Thyroid gland (tissue), 4 donors: Measurements from ENCODE around the gene B4GALNT4. TPM values are rescaled to one million over a fixed set of nuclear protein-coding genes. Genes with fewer than 3 reads are reported as not detected.

Source experiments
- DNase-seq, 2 donors: peaks; one replicate each; pipeline ENCODE4 v3.0.0-alpha.2; 2019
- H3K27ac ChIP-seq, 3 donors: fragments of 200-600 bp; sonication (generic); 1 replicate in 2 of 3; 2 replicates in 1 of 3; pipeline ENCODE4 v1.5.1; 2016 to 2019; ENCODE audit warnings: mild to moderate bottlenecking in 1 of 3, moderate library complexity in 1 of 3
- H3K27me3 ChIP-seq: fragments of 200-600 bp; sonication (generic); one replicate; pipeline ENCODE4 v1.5.1; 2019
- H3K36me3 ChIP-seq, 2 donors: fragments of 200-600 bp; sonication (generic); one replicate each; pipeline ENCODE4 v1.5.1; 2016 to 2019
- H3K4me1 ChIP-seq, 2 donors: fragments of 200-600 bp; sonication (generic); one replicate each; pipeline ENCODE4 v1.5.1; 2017 to 2019
- H3K4me3 ChIP-seq, 3 donors: fragments of 200-600 bp; sonication (generic); replicated peaks in 1 of 3; 1 replicate in 2 of 3; 2 replicates in 1 of 3; pipeline ENCODE4 v1.5.1; 2016; ENCODE audit warnings: mild to moderate bottlenecking in 1 of 3
- H3K9me3 ChIP-seq: fragments of 200-600 bp; sonication (generic); one replicate; pipeline ENCODE4 v1.5.1; 2017
- CTCF ChIP-seq, 6 experiments: fragments of 200-600 bp in 3 of 6; fragments of 450-650 bp in 3 of 6; sonication (generic) in 3 of 6; IDR thresholded peaks; one replicate each; pipeline ENCODE4 v1.5.1; 2016 to 2019; ENCODE audit warnings: antibody characterized with exemption in 6 of 6, mild to moderate bottlenecking in 2 of 6, inconsistent platforms in 1 of 6, moderate library complexity in 1 of 6
- POLR2A ChIP-seq, 2 donors: fragments of 450-650 bp; IDR thresholded peaks; one replicate each; pipeline ENCODE4 v1.6.1; 2017; ENCODE audit warnings: antibody characterized with exemption in 2 of 2, mild to moderate bottlenecking in 2 of 2, moderate library complexity in 1 of 2
- WGBS, 2 donors: methylation state at CpG; one replicate each; pipeline ENCODE4 v1.1.5; 2017; 5-methylcytosine and 5-hydroxymethylcytosine counted together
- intact Hi-C: fragments of 100-400 bp; cut with DNase I; formaldehyde crosslinking; loops from one replicate; pipeline ENCODE4 v1.15.1; 2023
- total RNA-seq, 4 donors: library from RNA; depleted of rRNA; stranded (reverse); fragments of >200 nt; gene quantifications; one replicate each; pipeline ENCODE4 v1.2.3, GENCODE V29; 2016

The B4GALNT4 gene
- total RNA-seq, 4 donors from 2014 or later, result 0.98 to 1.2 TPM; not detected in 2

- intact Hi-C loops, result loop anchor here (5.0 kb wide), 1 partner anchor 166 kb away; no protein-coding TSS in a partner anchor
- TF ChIP-seq POLR2A (IDR thresholded peaks at IDR 0.05) (no peak), CTCF (IDR thresholded peaks at IDR 0.05) (no peak)
- no peak overlapping the region for H3K27ac ChIP-seq
- H3K36me3 ChIP-seq, result no peaks in the 10 kb centered on the region
- peaks cover 20% of the 10 kb centered on the region for H3K27me3 ChIP-seq
- 27 to 37% methylated on average over 7 of the region's 7 CpGs for WGBS, 2 donors
- H3K9me3 ChIP-seq, result no peaks in the 10 kb centered on the region
- no peak overlapping the region for H3K4me3 ChIP-seq
- peaks cover 0 to 8% of the 10 kb centered on the region in 2 donors for H3K4me1 ChIP-seq
- no peak for DNase-seq
These were observed 1.3 kb upstream of the B4GALNT4 start for GRCh38 chr11:367956-368413.

- no peaks in the 10 kb centered on the region for H3K36me3 ChIP-seq
- H3K9me3 ChIP-seq, result no peaks in the 10 kb centered on the region
- H3K4me1 ChIP-seq, result peaks cover 0 to 8% of the 10 kb centered on the region in 2 donors
- peaks cover 20% of the 10 kb centered on the region for H3K27me3 ChIP-seq
- TF ChIP-seq CTCF (IDR thresholded peaks at IDR 0.05) (no peak), POLR2A (IDR thresholded peaks at IDR 0.05) (no peak)
- WGBS, 2 donors, result 0 to 10% methylated on average over 12 of the region's 61 CpGs
- intact Hi-C loops, result loop anchor here (5.0 kb wide), 1 partner anchor 166 kb away; no protein-coding TSS in a partner anchor
- peak; percentile 18 to 20 for DNase-seq
- no peak overlapping the region for H3K27ac ChIP-seq
- peak overlapping the region in 1 of 3 donors; percentile 2 for H3K4me3 ChIP-seq
These were observed 624 bp upstream of the B4GALNT4 start for GRCh38 chr11:368414-369335.

- no peaks in the 10 kb centered on the region for H3K36me3 ChIP-seq
These were observed 1.0 kb downstream of the B4GALNT4 start for GRCh38 chr11:370070-370941.

GRCh38 chr11:371051-371450, 1.8 kb downstream of the B4GALNT4 start:
- DNase-seq, result no peak
- TF ChIP-seq CTCF (IDR thresholded peaks at IDR 0.05) (no peak), POLR2A (IDR thresholded peaks at IDR 0.05) (no peak)
- Histone ChIP-seq H3K27me3 (peaks cover 19% of the 10 kb centered on the region), H3K27ac (no peak overlapping the region), H3K36me3 (no peaks in the 10 kb centered on the region), H3K9me3 (no peaks in the 10 kb centered on the region), H3K4me3 (no peak overlapping the region), H3K4me1 (peaks cover 0 to 8% of the 10 kb centered on the region in 2 donors)
- WGBS, 2 donors, result 89% methylated on average over 5 of the region's 5 CpGs; no CpG with 5 or more reads in 1 of the 2 donors
- intact Hi-C loops, result no loop called here

More at GRCh38 chr11:370070-370941, 1.0 kb downstream of the B4GALNT4 start:
- WGBS, 2 donors, result 54% methylated on average over 6 to 14 of the region's 42 CpGs
- Histone ChIP-seq H3K4me3 (no peak overlapping the region), H3K27me3 (peaks cover 20% of the 10 kb centered on the region), H3K27ac (no peak overlapping the region), H3K9me3 (no peaks in the 10 kb centered on the region), H3K4me1 (peaks cover 0 to 8% of the 10 kb centered on the region in 2 donors)
- no peak for DNase-seq
- intact Hi-C loops, result no loop called here
- TF ChIP-seq POLR2A (IDR thresholded peaks at IDR 0.05) (no peak), CTCF (IDR thresholded peaks at IDR 0.05) (no peak)
